NCI-H2171 treated with DMSO at 0.1 percent for 48 hours (cell line): ENCODE measurements around the gene DCDC2C.

Source experiments
- DNase-seq: peaks from one replicate; lab custom pipeline; 2025; lab: John Stamatoyannopoulos, UW

DCDC2C gene

GRCh38 chr2:3895021-3895420 lies 191.6 kb downstream of the DCDC2C start:
- DNase-seq: no peak
